GM21447 (cell line): ENCODE data around the gene KLHL26.

Experiments
- ATAC-seq: cut with Tn5 transposase; IDR thresholded peaks from one replicate; pipeline ENCODE4 v1.9.1; 2021; ENCODE audit not compliant: unreplicated experiment

The KLHL26 gene

GRCh38 chr19:18712981-18713380 is 76.2 kb downstream of the KLHL26 start:
- ATAC-seq = no peak

GRCh38 chr19:18713550-18714117 is 76.8 kb downstream of the KLHL26 start:
- ATAC-seq = no peak

GRCh38 chr19:18715416-18715815 is 78.6 kb downstream of the KLHL26 start:
- ATAC-seq = no peak

DNA sequence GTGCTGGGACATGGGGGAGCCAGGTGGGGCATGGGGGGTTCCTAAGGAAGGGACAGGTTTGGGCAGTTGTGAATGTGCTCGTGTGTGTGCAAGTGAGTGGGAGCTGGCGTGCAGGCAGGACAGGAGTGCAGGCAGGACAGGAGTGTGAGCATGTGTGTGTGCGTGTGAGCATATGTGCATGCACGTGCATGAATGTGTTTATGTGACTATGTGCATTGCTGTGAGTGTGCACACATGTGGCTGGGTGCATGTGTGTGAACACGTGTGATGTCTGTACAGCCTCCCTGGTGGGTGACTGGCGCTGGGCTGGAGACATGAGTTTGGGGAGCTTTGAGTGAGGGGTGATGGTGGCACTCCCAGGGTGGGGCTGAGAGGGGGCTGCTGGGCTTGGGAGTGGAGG is 80.0 kb downstream of the KLHL26 start:
- no peak for ATAC-seq

DNA sequence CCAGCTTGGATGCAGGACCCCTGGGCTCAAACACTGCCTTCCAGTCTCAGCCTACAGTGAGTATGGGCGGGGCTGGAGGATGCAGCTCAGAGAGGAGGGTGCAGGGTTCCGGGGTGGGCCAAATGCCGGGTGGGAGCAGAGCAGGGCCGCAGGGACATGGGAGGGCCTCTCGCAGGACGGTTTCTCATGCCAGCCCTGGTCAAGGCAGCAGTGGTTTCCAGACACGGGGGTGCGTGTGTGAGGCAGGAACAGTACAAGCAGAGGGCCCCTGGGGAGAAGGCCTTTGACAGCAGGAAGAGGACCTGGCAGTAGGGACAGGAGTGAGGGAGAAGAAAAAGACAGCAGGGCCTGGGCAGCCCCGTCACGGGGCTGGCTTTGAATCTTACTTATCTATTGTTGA is 80.8 kb downstream of the KLHL26 start:
- ATAC-seq = no peak

GRCh38 chr19:18718015-18718526 is 81.2 kb downstream of the KLHL26 start:
- no peak for ATAC-seq

- ATAC-seq = no peak
Observed at GRCh38 chr19:18718846-18719458, 82.1 kb downstream of the KLHL26 start.

- no peak for ATAC-seq
Observed at GRCh38 chr19:18719541-18719940, 82.7 kb downstream of the KLHL26 start.
